Measurements from ENCODE around the gene CD302. TPM values are rescaled to one million over a fixed set of nuclear protein-coding genes. Genes with fewer than 3 reads are reported as not detected.
"Not testable (repeated sequence)": the region's sequence is repeated elsewhere in the genome, so short reads cannot be mapped to it uniquely, and the experiment has no call there.

The CD302 gene
- total and polyA plus RNA-seq, 2 of the 4 experiments (the other 2 are of a cell fraction): 3.8 to 4.0 TPM

DNA sequence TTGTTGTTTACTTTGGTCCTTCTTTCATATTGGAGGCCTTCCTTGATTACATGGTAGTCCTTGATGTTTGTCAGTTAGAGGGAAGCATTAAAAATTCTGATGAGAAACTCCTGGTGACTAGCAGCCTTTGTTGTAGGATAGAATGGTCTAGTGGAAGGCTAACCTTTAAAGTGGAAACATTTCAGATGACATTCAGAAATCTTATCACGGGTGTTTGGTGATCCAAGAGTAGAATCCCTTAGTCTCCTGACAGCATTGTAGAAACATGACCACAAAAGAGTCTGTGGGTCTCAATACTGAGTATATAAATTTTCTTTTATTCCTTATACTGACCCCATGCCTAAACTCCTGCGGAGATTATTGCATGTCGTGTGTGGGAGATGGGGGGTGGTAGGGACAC, 72.3 kb downstream of the CD302 start:
- Histone ChIP-seq H3K9ac (ENCODE audit: low read depth, low read length) (no peak overlapping the region), H2BK15ac (ENCODE audit: low read depth, low read length) (no peak overlapping the region), H3K56ac (ENCODE audit: extremely low read depth, insufficient read depth, low read length) (no peak overlapping the region), H2BK5ac (ENCODE audit: low read depth, low read length, poor library complexity, severe bottlenecking) (no peak overlapping the region), H2AFZ (replicated peaks; ENCODE audit: low read length, poor library complexity) (no peak overlapping the region), H3K4me3 (ENCODE audit: insufficient read depth, low read depth, low read length) (no peak overlapping the region), H3K9me3 (ENCODE audit: control insufficient read depth, insufficient read depth, low read length) (no peaks in the 10 kb centered on the region; the same call in 1 of the 2 replicates), H2AK9ac (replicated peaks; ENCODE audit: low read depth, low read length, poor library complexity) (no peak overlapping the region), H3K79me1 (ENCODE audit: low read depth in 1 of 2, low read length in 2 of 2) (peaks cover 1 to 12% of the 10 kb centered on the region in 2 experiments; a peak in 2 of 4 replicates), H3K14ac (replicated peaks; ENCODE audit: low read depth, low read length) (no peak overlapping the region), H4K91ac (ENCODE audit: insufficient read depth, low read depth, low read length) (no peak overlapping the region), H3K27ac (ENCODE audit: insufficient read depth, low read length) (no peak overlapping the region), H4K8ac (ENCODE audit: low read depth in 2 of 2, low read length in 2 of 2) (no peak overlapping the region), H2BK120ac (ENCODE audit: low read depth, low read length) (no peak overlapping the region), H3K23ac (ENCODE audit: low read depth, low read length) (no peak overlapping the region), H3K36me3 (ENCODE audit: control insufficient read depth, insufficient read depth, low read length) (peaks cover 23% of the 10 kb centered on the region), H4K5ac (ENCODE audit: low read depth, low read length) (no peak overlapping the region), H2AK5ac (ENCODE audit: low read depth, low read length) (no peak overlapping the region), H3K27me3 (ENCODE audit: control insufficient read depth, insufficient read depth, low read length) (no peaks in the 10 kb centered on the region), H2BK20ac (ENCODE audit: low read depth, low read length) (no peak overlapping the region), H3K4me1 (ENCODE audit: control insufficient read depth, insufficient read depth, low read length) (peaks cover 4% of the 10 kb centered on the region), H3K4ac (ENCODE audit: low read depth, low read length) (no peak overlapping the region), H3K9me1 (ENCODE audit: insufficient read depth, low read length) (peaks cover 3% of the 10 kb centered on the region; the same call in 1 of the 2 replicates), H4K20me1 (ENCODE audit: insufficient read depth, low read length) (peaks cover 99% of the 10 kb centered on the region), H3K18ac (ENCODE audit: low read depth, low read length) (no peak overlapping the region), H3K4me2 (ENCODE audit: low read depth, low read length) (no peak overlapping the region)
- dilution Hi-C loops (cut with HindIII; ENCODE audit: low sequenced_read_pairs, unreplicated experiment) (no loop called here), in situ Hi-C loops (cut with MboI; ENCODE audit: low sequenced_read_pairs) (no loop called here), intact Hi-C loops (cut with micrococcal nuclease) (no loop called here)
- BruUV-seq (replicated peaks): no TSS peak
- ChIA-PET POLR2A (ENCODE audit: unreplicated experiment) (no interaction called here), CTCF (no interaction called here)
- no CpG with 5 or more reads among the region's 3 CpGs for WGBS, 2 experiments (ENCODE audit: extremely low coverage in 2 of 2, insufficient read length in 1 of 2)
- ATAC-seq (ENCODE audit: low read depth): no peak
- no peak for TF ChIP-seq MAFK (IDR thresholded peaks at IDR 0.05; ENCODE audit: low read depth, low read length)
- no peak for TF ChIP-seq RAD21 (IDR thresholded peaks at IDR 0.05; ENCODE audit: low read length)
- no peak for TF ChIP-seq RFX5 (IDR thresholded peaks at IDR 0.05; ENCODE audit: low read depth, low read length)
- TF ChIP-seq NFE2L2 (IDR thresholded peaks at IDR 0.05; ENCODE audit: low read depth, low read length): no peak
- no peak for DNase-seq

GRCh38 chr2:159724795-159725572, 73.0 kb downstream of the CD302 start:
- BruUV-seq (replicated peaks); H2AK9ac ChIP-seq (replicated peaks; ENCODE audit: low read depth, low read length, poor library complexity); DNase-seq; H2BK120ac ChIP-seq (ENCODE audit: low read depth, low read length); H3K9me1 ChIP-seq (ENCODE audit: insufficient read depth, low read length); H3K23ac ChIP-seq (ENCODE audit: low read depth, low read length); H3K4ac ChIP-seq (ENCODE audit: low read depth, low read length); intact Hi-C loops (cut with micrococcal nuclease); H2BK20ac ChIP-seq (ENCODE audit: low read depth, low read length); H3K27ac ChIP-seq (ENCODE audit: insufficient read depth, low read length); POLR2A ChIA-PET (ENCODE audit: unreplicated experiment); H3K9me3 ChIP-seq (ENCODE audit: control insufficient read depth, insufficient read depth, low read length); H2BK5ac ChIP-seq (ENCODE audit: low read depth, low read length, poor library complexity, severe bottlenecking); H4K8ac ChIP-seq (ENCODE audit: low read depth in 2 of 2, low read length in 2 of 2); H4K5ac ChIP-seq (ENCODE audit: low read depth, low read length); CTCF ChIA-PET; H3K4me3 ChIP-seq (ENCODE audit: insufficient read depth, low read depth, low read length); H3K27me3 ChIP-seq (ENCODE audit: control insufficient read depth, insufficient read depth, low read length); H2AFZ ChIP-seq (replicated peaks; ENCODE audit: low read length, poor library complexity); H3K56ac ChIP-seq (ENCODE audit: extremely low read depth, insufficient read depth, low read length); ATAC-seq (ENCODE audit: low read depth); H3K4me1 ChIP-seq (ENCODE audit: control insufficient read depth, insufficient read depth, low read length); H3K14ac ChIP-seq (replicated peaks; ENCODE audit: low read depth, low read length); H3K18ac ChIP-seq (ENCODE audit: low read depth, low read length); in situ Hi-C loops (cut with MboI; ENCODE audit: low sequenced_read_pairs); H2BK15ac ChIP-seq (ENCODE audit: low read depth, low read length); dilution Hi-C loops (cut with HindIII; ENCODE audit: low sequenced_read_pairs, unreplicated experiment); H3K4me2 ChIP-seq (ENCODE audit: low read depth, low read length); H2AK5ac ChIP-seq (ENCODE audit: low read depth, low read length); H3K79me1 ChIP-seq (ENCODE audit: low read depth in 1 of 2, low read length in 2 of 2); H3K9ac ChIP-seq (ENCODE audit: low read depth, low read length); H4K91ac ChIP-seq (ENCODE audit: insufficient read depth, low read depth, low read length): not testable (repeated sequence)
- H4K20me1 ChIP-seq (ENCODE audit: insufficient read depth, low read length): peaks cover 99% of the 10 kb centered on the region
- WGBS, 2 experiments (ENCODE audit: extremely low coverage in 2 of 2, insufficient read length in 1 of 2): no CpG with 5 or more reads among the region's 6 CpGs
- H3K36me3 ChIP-seq (ENCODE audit: control insufficient read depth, insufficient read depth, low read length): peaks cover 25% of the 10 kb centered on the region
